GM19452 (cell line): Measurements from ENCODE around the gene AFAP1L1.
A peak's percentile ranks its signal among the peaks of the same experiment; 100 is the strongest.

Experiments
- ATAC-seq: cut with Tn5 transposase; IDR thresholded peaks from one replicate; pipeline ENCODE4 v1.9.1; 2021; ENCODE audit not compliant: unreplicated experiment

Gene AFAP1L1

GRCh38 chr5:149367972-149368645 is 96.5 kb downstream of the AFAP1L1 start:
- ATAC-seq, result no peak

GRCh38 chr5:149370878-149371277 is 99.2 kb downstream of the AFAP1L1 start:
- no peak for ATAC-seq

- ATAC-seq, result peak; percentile 85
Observed at GRCh38 chr5:149371296-149371962, 99.8 kb downstream of the AFAP1L1 start.

GRCh38 chr5:149372076-149372795 is 100.6 kb downstream of the AFAP1L1 start:
- ATAC-seq, result no peak

GRCh38 chr5:149372932-149373331 is 101.3 kb downstream of the AFAP1L1 start:
- ATAC-seq, result no peak

- ATAC-seq, result no peak
Observed at GRCh38 chr5:149374303-149374702, 102.6 kb downstream of the AFAP1L1 start.

GRCh38 chr5:149374801-149375200 is 103.1 kb downstream of the AFAP1L1 start:
- ATAC-seq, result no peak

- ATAC-seq, result no peak
Observed at GRCh38 chr5:149375434-149375833, 103.8 kb downstream of the AFAP1L1 start.

GRCh38 chr5:149376104-149376503 is 104.4 kb downstream of the AFAP1L1 start:
- no peak for ATAC-seq

- no peak for ATAC-seq
Observed at GRCh38 chr5:149376711-149377447, 105.2 kb downstream of the AFAP1L1 start.

GRCh38 chr5:149378241-149378820 is 106.7 kb downstream of the AFAP1L1 start:
- ATAC-seq, result no peak

GRCh38 chr5:149379177-149379761 is 107.6 kb downstream of the AFAP1L1 start, which contains the start of gene IL17B:
IL17B (minus strand) TSS chr5:149379292; CDS start chr5:149379225, 67 bp downstream.
- ATAC-seq, result no peak

GRCh38 chr5:149379818-149380374 is 108.2 kb downstream of the AFAP1L1 start:
- no peak for ATAC-seq

- no peak for ATAC-seq
Observed at GRCh38 chr5:149380466-149381121, 108.9 kb downstream of the AFAP1L1 start.

- ATAC-seq, result no peak
Observed at GRCh38 chr5:149381261-149381985, 109.8 kb downstream of the AFAP1L1 start.

- peak; percentile 78 for ATAC-seq
Observed at GRCh38 chr5:149381986-149382338, 110.3 kb downstream of the AFAP1L1 start.

GRCh38 chr5:149382517-149383220 is 111.0 kb downstream of the AFAP1L1 start:
- no peak for ATAC-seq

- no peak for ATAC-seq
Observed at GRCh38 chr5:149383399-149383798, 111.7 kb downstream of the AFAP1L1 start.
